Spleen (tissue), 11 donors: ENCODE data around the gene PACRG. TPM values are rescaled to one million over a fixed set of nuclear protein-coding genes. Genes with fewer than 3 reads are reported as not detected.

Experiments used
- DNase-seq: peaks from one replicate; pipeline ENCODE4 v3.0.0-alpha.2; 2020
- H3K27ac ChIP-seq, 8 donors: fragments of 200-600 bp; sonication (generic) in 7 of 8; 1 replicate in 4 of 8; 2 replicates in 4 of 8; pipeline versions ENCODE4 v1.5.0 to v1.8.0; 2016 to 2021; ENCODE audit warnings: inconsistent platforms in 4 of 8, mild to moderate bottlenecking in 4 of 8, moderate library complexity in 1 of 8
- H3K27me3 ChIP-seq, 7 donors: fragments of 200-600 bp; sonication (generic) in 6 of 7; replicated peaks in 1 of 7; 1 replicate in 4 of 7; 2 replicates in 3 of 7; pipeline versions ENCODE4 v1.5.0 to v1.8.0; 2016 to 2021; ENCODE audit warnings: inconsistent platforms in 3 of 7, mild to moderate bottlenecking in 1 of 7
- H3K36me3 ChIP-seq, 6 donors: fragments of 200-600 bp; sonication (generic) in 5 of 6; 1 replicate in 4 of 6; 2 replicates in 2 of 6; pipeline versions ENCODE4 v1.5.0 to v1.8.0; 2016 to 2021; ENCODE audit warnings: inconsistent platforms in 2 of 6
- H3K4me1 ChIP-seq, 6 donors: fragments of 200-600 bp; sonication (generic) in 5 of 6; 1 replicate in 3 of 6; 2 replicates in 3 of 6; pipeline versions ENCODE4 v1.5.0 to v1.8.0; 2016 to 2021; ENCODE audit warnings: inconsistent platforms in 3 of 6
- H3K4me3 ChIP-seq, 8 donors: fragments of 200-600 bp; sonication (generic) in 7 of 8; 1 replicate in 4 of 8; 2 replicates in 4 of 8; pipeline versions ENCODE4 v1.5.0 to v1.8.0; 2016 to 2021; ENCODE audit warnings: inconsistent platforms in 4 of 8, mild to moderate bottlenecking in 4 of 8, moderate library complexity in 2 of 8
- H3K9me3 ChIP-seq, 8 donors: fragments of 200-600 bp; sonication (generic) in 7 of 8; 1 replicate in 4 of 8; 2 replicates in 4 of 8; pipeline versions ENCODE4 v1.5.0 to v1.8.0; 2016 to 2021; ENCODE audit warnings: inconsistent platforms in 4 of 8
- CTCF ChIP-seq, 11 experiments: fragments of 200-600 bp in 7 of 11; fragments of 450-650 bp in 4 of 11; sonication (generic) in 4 of 11; IDR thresholded peaks in 8 of 11; conservative IDR thresholded peaks in 3 of 11; 1 replicate in 7 of 11; 2 replicates in 4 of 11; pipeline versions ENCODE4 v1.4.0 to v1.8.0; 2016 to 2021; ENCODE audit warnings: antibody characterized with exemption in 11 of 11, inconsistent platforms in 4 of 11, mild to moderate bottlenecking in 1 of 11
- POLR2A ChIP-seq, 3 donors: fragments of 450-650 bp; IDR thresholded peaks; one replicate each; pipeline ENCODE4 v1.5.1; 2017; ENCODE audit warnings: antibody characterized with exemption in 3 of 3, mild to moderate bottlenecking in 1 of 3
- POLR2AphosphoS5 ChIP-seq, 3 donors: sonication (generic); formaldehyde crosslinking; IDR thresholded peaks; one replicate each; pipeline ENCODE4 v1.5.1; 2017; ENCODE audit warnings: antibody characterized with exemption in 3 of 3
- WGBS, 5 donors: extraction: QIAGEN DNeasy Blood & Tissue Kit in 3 of 5; methylation state at CpG; one replicate each; pipeline versions ENCODE4 v1.1.5 to v1.1.7; 2013 to 2018; 5-methylcytosine and 5-hydroxymethylcytosine counted together
- intact Hi-C: fragments of 100-400 bp; cut with DNase I; formaldehyde crosslinking; loops from one replicate; pipeline ENCODE4 v1.15.0; 2023; ENCODE audit warnings: low total_unique reads
- polyA plus RNA-seq, 3 donors: library from polyadenylated mRNA; stranded (reverse); fragments of 200-250 nt; gene quantifications; one replicate each; pipeline ENCODE4 v1.2.1, GENCODE V29; 2013
- total RNA-seq, 7 donors: library from RNA; depleted of rRNA in 3 of 7; stranded (reverse); fragments of >200 nt in 3 of 7; fragmentation: NEBNext Ultra II Directional in 4 of 7; extraction: Animal tissue kit (Norgen Biotek cat#: 25700) in 4 of 7; gene quantifications; one replicate each; pipeline versions ENCODE4 v1.1.0 to v1.2.1, GENCODE V29; 2016 to 2021
- donor health status: healthy with polysubstance abuse.
- donor health status: DM: no; HTN: no; CAD: no; lungs with moderate emphysema.
- donor health status: DM: no; HTN: no; CAD: no.
- donor health status: Bipolar disorder and iron deficiency.
- donor health status: healthy.
- donor health status: DM: no; HTN: no; CAD: no.
- donor health status: DM: yes; HTN: yes; CAD: no.

Gene PACRG
- total and polyA plus RNA-seq, 10 donors, result 0.32 to 2.0 (median 1.0) TPM; not detected in 5

GRCh38 chr6:162898011-162898410 lies 170.2 kb downstream of the PACRG start:
- peaks cover 0 to 4% (median 0%) of the 10 kb centered on the region in 8 donors for H3K9me3 ChIP-seq
- no peak for DNase-seq
- TF ChIP-seq POLR2AphosphoS5 (IDR thresholded peaks at IDR 0.05), result no peak
- no peak for TF ChIP-seq CTCF (IDR thresholded peaks at IDR 0.05 in 8 of 11, conservative IDR thresholded peaks at IDR 0.05 in 3 of 11)
- TF ChIP-seq POLR2A (IDR thresholded peaks at IDR 0.05), result no peak
- no peak overlapping the region for H3K27ac ChIP-seq
- 86 to 88% (median 86%) methylated on average over 8 of the region's 8 CpGs for WGBS, 5 donors
- intact Hi-C loops, result no loop called here
- no peaks in the 10 kb centered on the region for H3K36me3 ChIP-seq
- H3K27me3 ChIP-seq, result no peaks in the 10 kb centered on the region
- H3K4me3 ChIP-seq, result no peak overlapping the region
- no peaks in the 10 kb centered on the region for H3K4me1 ChIP-seq

GRCh38 chr6:162899148-162899547 lies 171.4 kb downstream of the PACRG start:
- intact Hi-C loops, result no loop called here
- Histone ChIP-seq H3K36me3 (no peaks in the 10 kb centered on the region), H3K27me3 (no peaks in the 10 kb centered on the region), H3K4me1 (no peaks in the 10 kb centered on the region), H3K27ac (no peak overlapping the region), H3K4me3 (no peak overlapping the region), H3K9me3 (peaks cover 0 to 5% (median 0%) of the 10 kb centered on the region in 8 donors)
- 69 to 79% (median 70%) methylated on average over 8 of the region's 8 CpGs for WGBS, 5 donors
- TF ChIP-seq POLR2A (IDR thresholded peaks at IDR 0.05), result no peak
- TF ChIP-seq POLR2AphosphoS5 (IDR thresholded peaks at IDR 0.05), result no peak
- no peak for TF ChIP-seq CTCF (IDR thresholded peaks at IDR 0.05 in 8 of 11, conservative IDR thresholded peaks at IDR 0.05 in 3 of 11)
- no peak for DNase-seq

GRCh38 chr6:162900503-162900902 lies 172.7 kb downstream of the PACRG start:
- TF ChIP-seq CTCF (IDR thresholded peaks at IDR 0.05 in 8 of 11, conservative IDR thresholded peaks at IDR 0.05 in 3 of 11), result no peak
- TF ChIP-seq POLR2AphosphoS5 (IDR thresholded peaks at IDR 0.05), result no peak
- no peak for TF ChIP-seq POLR2A (IDR thresholded peaks at IDR 0.05)
- WGBS, 5 donors, result 87 to 93% (median 91%) methylated on average over 10 of the region's 10 CpGs
- H3K27ac ChIP-seq, result no peak overlapping the region
- no peaks in the 10 kb centered on the region for H3K27me3 ChIP-seq
- no peak overlapping the region for H3K4me3 ChIP-seq
- no peak for DNase-seq
- intact Hi-C loops, result no loop called here
- H3K9me3 ChIP-seq, result peaks cover 0 to 5% (median 0%) of the 10 kb centered on the region in 8 donors
- no peaks in the 10 kb centered on the region for H3K4me1 ChIP-seq
- H3K36me3 ChIP-seq, result no peaks in the 10 kb centered on the region

GRCh38 chr6:162904069-162904663 lies 176.4 kb downstream of the PACRG start:
- peaks cover 0 to 14% (median 2%) of the 10 kb centered on the region in 8 donors for H3K9me3 ChIP-seq
- H3K27ac ChIP-seq, result no peak overlapping the region
- DNase-seq, result no peak
- H3K36me3 ChIP-seq, result no peaks in the 10 kb centered on the region
- no peak for TF ChIP-seq POLR2AphosphoS5 (IDR thresholded peaks at IDR 0.05)
- no peak for TF ChIP-seq POLR2A (IDR thresholded peaks at IDR 0.05)
- WGBS, 5 donors, result 91 to 94% (median 92%) methylated on average over 9 of the region's 9 CpGs
- H3K27me3 ChIP-seq, result no peaks in the 10 kb centered on the region
- intact Hi-C loops, result no loop called here
- no peak overlapping the region for H3K4me3 ChIP-seq
- H3K4me1 ChIP-seq, result no peaks in the 10 kb centered on the region
